HL-60 (cell line): Measurements from ENCODE around the gene EP400.
"Not testable (repeated sequence)": the region's sequence is repeated elsewhere in the genome, so short reads cannot be mapped to it uniquely, and the experiment has no call there.

Source experiments
- DNase-seq, 2 experiments: peaks; one replicate each; pipeline ENCODE4 v3.0.0-alpha.2; 2010 to 2020; ENCODE audit warnings: low read depth in 1 of 2, low spot score in 1 of 2
- H3K27ac ChIP-seq: fragments of 250-450 bp; sonication (Bioruptor Pico); replicated peaks from 2 replicates; pipeline ENCODE4 v1.5.1; 2020; ENCODE audit warnings: mild to moderate bottlenecking, moderate library complexity
- H3K27me3 ChIP-seq: fragments of 250-450 bp; sonication (Bioruptor Pico); 2 replicates; pipeline ENCODE4 v1.5.1; 2021; ENCODE audit warnings: mild to moderate bottlenecking, moderate library complexity; ENCODE audit not compliant: insufficient read depth, poor library complexity, severe bottlenecking
- H3K4me3 ChIP-seq: replicated peaks from 2 replicates; pipeline ENCODE4 v1.5.1; 2011; ENCODE audit warnings: mild to moderate bottlenecking, control low read depth, low read length; ENCODE audit not compliant: insufficient read depth
- GABPA ChIP-seq: IDR thresholded peaks from 2 replicates; pipeline ENCODE4 v1.6.1; 2012; ENCODE audit warnings: low read depth
- POLR2AphosphoS5 ChIP-seq: IDR thresholded peaks from 2 replicates; pipeline ENCODE4 v1.6.1; 2012; ENCODE audit warnings: low read depth
- REST ChIP-seq: IDR thresholded peaks from 2 replicates; pipeline ENCODE4 v1.6.1; 2012; ENCODE audit warnings: low read depth; ENCODE audit not compliant: insufficient replicate concordance
- SPI1 ChIP-seq: IDR thresholded peaks from 2 replicates; pipeline ENCODE4 v1.6.1; 2012; ENCODE audit warnings: low read depth, mild to moderate bottlenecking, borderline replicate concordance
- TF ChIP-seq, protein P1 (sequence below): IDR thresholded peaks from one replicate; pipeline ENCODE4 v1.5.1; 2011; ENCODE audit warnings: low read length, control low read depth, inconsistent platforms; ENCODE audit not compliant: insufficient read depth

Gene EP400

GRCh38 chr12:132078190-132078589, 128.4 kb downstream of the EP400 start:
- Histone ChIP-seq H3K27me3 (no peaks in the 10 kb centered on the region), H3K4me3 (no peak overlapping the region), H3K27ac (no peak overlapping the region)
- TF ChIP-seq REST: no peak
- no peak for DNase-seq

DNA sequence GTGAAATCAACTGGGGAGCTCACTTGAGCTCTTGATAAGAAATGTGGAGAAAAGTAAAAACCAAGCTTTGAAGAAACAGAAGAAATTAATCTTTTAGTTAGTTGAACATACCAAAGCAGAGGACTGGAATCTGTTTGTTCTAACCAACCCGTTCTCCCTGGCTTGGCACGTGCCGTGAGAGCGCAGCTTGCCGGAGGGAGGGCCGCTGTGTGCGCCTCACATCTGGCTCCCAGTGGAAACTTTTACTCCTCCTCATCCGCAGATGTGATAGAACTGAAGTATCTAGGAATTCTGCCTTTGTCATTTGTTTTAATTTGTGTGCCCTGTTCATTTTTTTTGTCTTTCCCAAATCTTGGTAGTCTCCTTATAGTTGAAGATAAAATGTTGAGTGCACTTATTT, 129.5 kb downstream of the EP400 start:
- no peak for TF ChIP-seq SPI1
- TF ChIP-seq REST: no peak
- TF ChIP-seq, protein P1, sequence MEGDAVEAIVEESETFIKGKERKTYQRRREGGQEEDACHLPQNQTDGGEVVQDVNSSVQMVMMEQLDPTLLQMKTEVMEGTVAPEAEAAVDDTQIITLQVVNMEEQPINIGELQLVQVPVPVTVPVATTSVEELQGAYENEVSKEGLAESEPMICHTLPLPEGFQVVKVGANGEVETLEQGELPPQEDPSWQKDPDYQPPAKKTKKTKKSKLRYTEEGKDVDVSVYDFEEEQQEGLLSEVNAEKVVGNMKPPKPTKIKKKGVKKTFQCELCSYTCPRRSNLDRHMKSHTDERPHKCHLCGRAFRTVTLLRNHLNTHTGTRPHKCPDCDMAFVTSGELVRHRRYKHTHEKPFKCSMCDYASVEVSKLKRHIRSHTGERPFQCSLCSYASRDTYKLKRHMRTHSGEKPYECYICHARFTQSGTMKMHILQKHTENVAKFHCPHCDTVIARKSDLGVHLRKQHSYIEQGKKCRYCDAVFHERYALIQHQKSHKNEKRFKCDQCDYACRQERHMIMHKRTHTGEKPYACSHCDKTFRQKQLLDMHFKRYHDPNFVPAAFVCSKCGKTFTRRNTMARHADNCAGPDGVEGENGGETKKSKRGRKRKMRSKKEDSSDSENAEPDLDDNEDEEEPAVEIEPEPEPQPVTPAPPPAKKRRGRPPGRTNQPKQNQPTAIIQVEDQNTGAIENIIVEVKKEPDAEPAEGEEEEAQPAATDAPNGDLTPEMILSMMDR: no peak
- TF ChIP-seq GABPA: no peak
- H3K27ac ChIP-seq: no peak overlapping the region
- DNase-seq: no peak
- no peak overlapping the region for H3K4me3 ChIP-seq
- H3K27me3 ChIP-seq: no peaks in the 10 kb centered on the region

GRCh38 chr12:132079695-132080094, 130.0 kb downstream of the EP400 start:
- Histone ChIP-seq H3K4me3 (no peak overlapping the region), H3K27ac (no peak overlapping the region), H3K27me3 (no peaks in the 10 kb centered on the region)
- DNase-seq: no peak
- TF ChIP-seq GABPA (no peak), REST (no peak), SPI1 (no peak), POLR2AphosphoS5 (no peak)
- TF ChIP-seq, protein P1: no peak

GRCh38 chr12:132080515-132080914, 130.8 kb downstream of the EP400 start:
- DNase-seq: not testable (repeated sequence)

More at GRCh38 chr12:132080515-132080914, 130.8 kb downstream of the EP400 start:
- H3K27ac ChIP-seq, H3K27me3 ChIP-seq, H3K4me3 ChIP-seq: not testable (repeated sequence)
